Esophagus muscularis mucosa (tissue), 4 donors: ENCODE data around the gene MLLT3. TPM values are rescaled to one million over a fixed set of nuclear protein-coding genes. Genes with fewer than 3 reads are reported as not detected.

ENCODE experiments used
- DNase-seq: peaks from one replicate; pipeline ENCODE4 v3.0.0-alpha.2; 2017; ENCODE audit errors: extremely low spot score
- H3K27ac ChIP-seq, 4 donors: fragments of 200-600 bp; sonication (generic); replicated peaks in 1 of 4; 1 replicate in 3 of 4; 2 replicates in 1 of 4; pipeline ENCODE4 v1.5.1; 2016 to 2019; ENCODE audit warnings: mild to moderate bottlenecking in 1 of 4
- H3K27me3 ChIP-seq, 4 donors: fragments of 200-600 bp; sonication (generic); one replicate each; pipeline versions ENCODE4 v1.5.1 to v1.6.0; 2016 to 2019
- H3K36me3 ChIP-seq, 4 donors: fragments of 200-600 bp; sonication (generic); one replicate each; pipeline ENCODE4 v1.5.1; 2016 to 2019
- H3K4me1 ChIP-seq, 4 donors: fragments of 200-600 bp; sonication (generic); one replicate each; pipeline ENCODE4 v1.5.1; 2016 to 2019
- H3K4me3 ChIP-seq, 4 donors: fragments of 200-600 bp; sonication (generic); 1 replicate in 2 of 4; 2 replicates in 2 of 4; pipeline ENCODE4 v1.5.1; 2016 to 2019; ENCODE audit warnings: mild to moderate bottlenecking in 4 of 4, moderate library complexity in 1 of 4
- H3K9me3 ChIP-seq, 4 donors: fragments of 200-600 bp; sonication (generic); 1 replicate in 3 of 4; 2 replicates in 1 of 4; pipeline ENCODE4 v1.5.1; 2016 to 2019
- EP300 ChIP-seq: sonication (generic); formaldehyde crosslinking; IDR thresholded peaks from one replicate; pipeline ENCODE4 v1.6.1; 2017; ENCODE audit warnings: antibody characterized with exemption
- POLR2A ChIP-seq: fragments of 450-650 bp; IDR thresholded peaks from one replicate; pipeline ENCODE4 v1.6.1; 2017; ENCODE audit warnings: antibody characterized with exemption, moderate library complexity, mild to moderate bottlenecking, low read depth
- POLR2AphosphoS5 ChIP-seq, 2 donors: sonication (generic); formaldehyde crosslinking; IDR thresholded peaks; one replicate each; pipeline ENCODE4 v1.6.1; 2017; ENCODE audit warnings: antibody characterized with exemption in 2 of 2
- WGBS: methylation state at CpG from one replicate; pipeline ENCODE4 v1.1.5; 2018; 5-methylcytosine and 5-hydroxymethylcytosine counted together
- intact Hi-C: fragments of 100-400 bp; cut with DNase I; formaldehyde crosslinking; loops from one replicate; pipeline ENCODE4 v1.15.1; 2023
- total RNA-seq, 4 donors: library from RNA; depleted of rRNA; stranded (reverse); fragments of >200 nt; gene quantifications; one replicate each; pipeline versions ENCODE4 v1.1.0 to v1.2.1, GENCODE V29; 2016
- TF ChIP-seq, protein P1 (sequence below), 3 experiments: fragments of 200-600 bp in 2 of 3; fragments of 450-650 bp in 1 of 3; sonication (generic) in 2 of 3; IDR thresholded peaks; one replicate each; pipeline ENCODE4 v1.5.1; 2017 to 2019; ENCODE audit warnings: antibody characterized with exemption in 3 of 3, mild to moderate bottlenecking in 2 of 3, moderate library complexity in 1 of 3

Gene MLLT3
- total RNA-seq, 4 donors from 2014 or later, result 14.1 to 30.7 (median 18.0) TPM

GRCh38 chr9:20305452-20305851 lies 316.8 kb downstream of the MLLT3 start:
- Histone ChIP-seq H3K9me3 (no peaks in the 10 kb centered on the region), H3K4me1 (peaks cover 0 to 13% (median 11%) of the 10 kb centered on the region in 4 donors), H3K27me3 (no peaks in the 10 kb centered on the region), H3K4me3 (no peak overlapping the region), H3K36me3 (no peaks in the 10 kb centered on the region), H3K27ac (no peak overlapping the region)
- no peak for DNase-seq
- TF ChIP-seq EP300 (no peak), POLR2AphosphoS5 (IDR thresholded peaks at IDR 0.05) (no peak), POLR2A (no peak)
- TF ChIP-seq, protein P1, sequence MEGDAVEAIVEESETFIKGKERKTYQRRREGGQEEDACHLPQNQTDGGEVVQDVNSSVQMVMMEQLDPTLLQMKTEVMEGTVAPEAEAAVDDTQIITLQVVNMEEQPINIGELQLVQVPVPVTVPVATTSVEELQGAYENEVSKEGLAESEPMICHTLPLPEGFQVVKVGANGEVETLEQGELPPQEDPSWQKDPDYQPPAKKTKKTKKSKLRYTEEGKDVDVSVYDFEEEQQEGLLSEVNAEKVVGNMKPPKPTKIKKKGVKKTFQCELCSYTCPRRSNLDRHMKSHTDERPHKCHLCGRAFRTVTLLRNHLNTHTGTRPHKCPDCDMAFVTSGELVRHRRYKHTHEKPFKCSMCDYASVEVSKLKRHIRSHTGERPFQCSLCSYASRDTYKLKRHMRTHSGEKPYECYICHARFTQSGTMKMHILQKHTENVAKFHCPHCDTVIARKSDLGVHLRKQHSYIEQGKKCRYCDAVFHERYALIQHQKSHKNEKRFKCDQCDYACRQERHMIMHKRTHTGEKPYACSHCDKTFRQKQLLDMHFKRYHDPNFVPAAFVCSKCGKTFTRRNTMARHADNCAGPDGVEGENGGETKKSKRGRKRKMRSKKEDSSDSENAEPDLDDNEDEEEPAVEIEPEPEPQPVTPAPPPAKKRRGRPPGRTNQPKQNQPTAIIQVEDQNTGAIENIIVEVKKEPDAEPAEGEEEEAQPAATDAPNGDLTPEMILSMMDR (IDR thresholded peaks at IDR 0.05), result no peak
- WGBS, result 88% methylated on average over 4 of the region's 4 CpGs
- intact Hi-C loops, result no loop called here

DNA sequence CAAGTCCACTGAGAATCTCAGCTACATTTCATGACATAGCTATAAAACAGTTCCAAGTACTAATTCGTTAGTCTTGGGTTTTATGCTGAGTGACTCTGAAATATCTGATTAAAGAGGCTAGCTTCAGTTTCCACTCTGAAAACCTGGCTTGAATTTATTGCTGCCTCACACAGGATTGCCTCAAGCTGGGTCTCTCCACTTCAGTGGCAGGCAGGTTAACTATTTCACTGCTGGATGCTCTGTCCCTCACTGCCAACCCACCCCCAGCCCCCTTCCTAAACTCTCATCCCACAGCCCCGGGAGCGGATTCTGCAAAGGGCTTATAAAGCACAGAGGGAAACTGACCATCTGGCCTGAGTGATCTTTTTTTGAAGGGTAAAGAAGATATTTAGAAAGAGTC lies 318.3 kb downstream of the MLLT3 start:
- TF ChIP-seq POLR2A, result no peak
- TF ChIP-seq, protein P1 (IDR thresholded peaks at IDR 0.05), result no peak
- TF ChIP-seq EP300, result no peak
- TF ChIP-seq POLR2AphosphoS5 (IDR thresholded peaks at IDR 0.05), result no peak
- intact Hi-C loops, result no loop called here
- WGBS, result 59% methylated on average over 3 of the region's 3 CpGs

GRCh38 chr9:20303066-20303465 lies 319.2 kb downstream of the MLLT3 start:
- Histone ChIP-seq H3K27me3 (no peaks in the 10 kb centered on the region), H3K4me3 (no peak overlapping the region), H3K27ac (no peak overlapping the region), H3K36me3 (no peaks in the 10 kb centered on the region), H3K4me1 (peaks cover 0 to 30% (median 19%) of the 10 kb centered on the region in 4 donors), H3K9me3 (no peaks in the 10 kb centered on the region)
- no peak for DNase-seq
- TF ChIP-seq EP300 (no peak), POLR2A (no peak), POLR2AphosphoS5 (IDR thresholded peaks at IDR 0.05) (no peak)
- TF ChIP-seq, protein P1 (IDR thresholded peaks at IDR 0.05), result no peak
- 68% methylated on average over 2 of the region's 2 CpGs for WGBS
- intact Hi-C loops, result no loop called here

More for the DNA sequence above, 318.3 kb downstream of the MLLT3 start:
- Histone ChIP-seq H3K36me3 (no peaks in the 10 kb centered on the region), H3K27me3 (no peaks in the 10 kb centered on the region), H3K4me1 (peaks cover 0 to 21% (median 12%) of the 10 kb centered on the region in 4 donors), H3K27ac (no peak overlapping the region), H3K9me3 (no peaks in the 10 kb centered on the region), H3K4me3 (no peak overlapping the region)
- no peak for DNase-seq

DNA sequence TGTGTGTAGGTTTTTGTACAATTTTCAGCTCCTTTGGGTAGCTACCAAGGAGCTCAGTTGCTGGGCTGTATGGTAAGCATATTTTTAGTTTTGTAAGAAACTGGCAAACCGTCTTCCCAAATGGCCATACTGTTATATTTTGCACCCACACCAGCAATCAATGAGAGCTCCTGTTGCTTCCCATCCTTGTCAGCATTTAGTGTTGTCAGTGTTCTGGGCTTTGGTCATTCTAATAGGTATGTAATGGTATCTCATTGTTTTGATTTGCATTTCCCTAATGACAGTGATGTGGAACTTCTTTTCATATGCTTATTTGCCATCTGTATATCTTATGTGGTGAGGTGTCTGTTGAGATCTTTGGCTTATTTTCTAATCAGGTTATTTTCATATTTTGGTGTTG lies 320.1 kb downstream of the MLLT3 start:
- intact Hi-C loops, result no loop called here
- Histone ChIP-seq H3K27ac (no peak overlapping the region), H3K9me3 (no peaks in the 10 kb centered on the region)

More for the DNA sequence above, 320.1 kb downstream of the MLLT3 start:
- Histone ChIP-seq H3K36me3 (no peaks in the 10 kb centered on the region), H3K4me1 (peaks cover 0 to 39% (median 27%) of the 10 kb centered on the region in 4 donors), H3K27me3 (no peaks in the 10 kb centered on the region), H3K4me3 (no peak overlapping the region)
- TF ChIP-seq, protein P1 (IDR thresholded peaks at IDR 0.05), result no peak
- TF ChIP-seq EP300 (no peak), POLR2A (no peak), POLR2AphosphoS5 (IDR thresholded peaks at IDR 0.05) (no peak)
- no peak for DNase-seq
- 82% methylated on average over 1 of the region's 1 CpG for WGBS
